GM12873 (cell line): ENCODE data around the gene TBX2.

Experiments
- TF ChIP-seq, protein P1 (sequence below): IDR thresholded peaks from 2 replicates; pipeline ENCODE4 v1.5.1; 2012; ENCODE audit warnings: low read depth, mild to moderate bottlenecking, moderate library complexity, low read length, control low read depth; ENCODE audit not compliant: insufficient read depth; ENCODE audit errors: missing control alignments

Gene TBX2

GRCh38 chr17:61381537-61381936 lies 18.1 kb upstream of the TBX2 start:
- TF ChIP-seq, protein P1, sequence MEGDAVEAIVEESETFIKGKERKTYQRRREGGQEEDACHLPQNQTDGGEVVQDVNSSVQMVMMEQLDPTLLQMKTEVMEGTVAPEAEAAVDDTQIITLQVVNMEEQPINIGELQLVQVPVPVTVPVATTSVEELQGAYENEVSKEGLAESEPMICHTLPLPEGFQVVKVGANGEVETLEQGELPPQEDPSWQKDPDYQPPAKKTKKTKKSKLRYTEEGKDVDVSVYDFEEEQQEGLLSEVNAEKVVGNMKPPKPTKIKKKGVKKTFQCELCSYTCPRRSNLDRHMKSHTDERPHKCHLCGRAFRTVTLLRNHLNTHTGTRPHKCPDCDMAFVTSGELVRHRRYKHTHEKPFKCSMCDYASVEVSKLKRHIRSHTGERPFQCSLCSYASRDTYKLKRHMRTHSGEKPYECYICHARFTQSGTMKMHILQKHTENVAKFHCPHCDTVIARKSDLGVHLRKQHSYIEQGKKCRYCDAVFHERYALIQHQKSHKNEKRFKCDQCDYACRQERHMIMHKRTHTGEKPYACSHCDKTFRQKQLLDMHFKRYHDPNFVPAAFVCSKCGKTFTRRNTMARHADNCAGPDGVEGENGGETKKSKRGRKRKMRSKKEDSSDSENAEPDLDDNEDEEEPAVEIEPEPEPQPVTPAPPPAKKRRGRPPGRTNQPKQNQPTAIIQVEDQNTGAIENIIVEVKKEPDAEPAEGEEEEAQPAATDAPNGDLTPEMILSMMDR: no peak

DNA sequence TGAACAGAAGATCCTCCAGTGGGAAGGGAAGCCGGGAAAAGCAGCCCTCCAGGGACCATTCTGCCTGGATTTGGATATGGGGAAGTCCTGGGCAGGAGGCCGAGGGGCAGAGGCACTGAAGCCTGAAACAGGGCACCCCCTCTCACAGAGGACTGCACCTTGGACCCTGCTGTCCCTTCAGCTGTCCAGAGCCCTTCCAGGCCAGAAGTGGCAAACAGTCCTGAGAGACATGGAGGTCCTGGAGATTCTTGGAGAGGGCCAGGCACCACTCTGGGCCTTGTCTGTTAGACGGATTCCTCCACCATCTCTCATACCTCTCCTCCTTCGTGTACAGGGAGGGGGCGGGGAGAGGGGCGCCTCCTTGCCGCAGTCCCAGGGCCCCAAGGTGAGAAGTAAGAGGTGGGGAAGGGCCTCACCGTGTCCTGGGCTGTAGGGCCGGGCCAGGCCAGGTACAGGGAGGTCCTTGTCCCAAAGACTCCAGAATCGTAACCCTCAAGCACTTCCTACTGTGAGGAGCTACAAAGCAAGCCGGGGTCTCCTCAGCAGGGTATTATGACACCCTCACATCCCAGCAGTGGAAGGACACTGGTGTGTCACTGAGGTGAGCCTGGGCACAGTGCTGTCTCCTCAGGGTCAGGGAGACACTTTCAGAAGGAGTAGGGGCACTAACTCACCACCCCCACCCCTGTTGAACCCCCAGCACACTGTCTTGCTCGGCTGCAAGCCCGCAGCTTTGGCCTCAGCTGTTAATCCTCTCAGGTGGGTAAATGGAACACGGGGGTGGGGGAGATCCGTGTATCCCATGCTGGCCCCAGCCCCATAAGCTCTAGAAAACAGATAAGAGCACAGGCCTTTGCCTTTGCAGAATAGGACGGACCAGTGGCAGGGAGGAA lies 16.6 kb upstream of the TBX2 start:
- TF ChIP-seq, protein P1: no peak

- TF ChIP-seq, protein P1: no peak
These were observed 15.9 kb upstream of the TBX2 start for GRCh38 chr17:61383689-61384201.

GRCh38 chr17:61384354-61384691 lies 15.3 kb upstream of the TBX2 start:
- TF ChIP-seq, protein P1: no peak

DNA sequence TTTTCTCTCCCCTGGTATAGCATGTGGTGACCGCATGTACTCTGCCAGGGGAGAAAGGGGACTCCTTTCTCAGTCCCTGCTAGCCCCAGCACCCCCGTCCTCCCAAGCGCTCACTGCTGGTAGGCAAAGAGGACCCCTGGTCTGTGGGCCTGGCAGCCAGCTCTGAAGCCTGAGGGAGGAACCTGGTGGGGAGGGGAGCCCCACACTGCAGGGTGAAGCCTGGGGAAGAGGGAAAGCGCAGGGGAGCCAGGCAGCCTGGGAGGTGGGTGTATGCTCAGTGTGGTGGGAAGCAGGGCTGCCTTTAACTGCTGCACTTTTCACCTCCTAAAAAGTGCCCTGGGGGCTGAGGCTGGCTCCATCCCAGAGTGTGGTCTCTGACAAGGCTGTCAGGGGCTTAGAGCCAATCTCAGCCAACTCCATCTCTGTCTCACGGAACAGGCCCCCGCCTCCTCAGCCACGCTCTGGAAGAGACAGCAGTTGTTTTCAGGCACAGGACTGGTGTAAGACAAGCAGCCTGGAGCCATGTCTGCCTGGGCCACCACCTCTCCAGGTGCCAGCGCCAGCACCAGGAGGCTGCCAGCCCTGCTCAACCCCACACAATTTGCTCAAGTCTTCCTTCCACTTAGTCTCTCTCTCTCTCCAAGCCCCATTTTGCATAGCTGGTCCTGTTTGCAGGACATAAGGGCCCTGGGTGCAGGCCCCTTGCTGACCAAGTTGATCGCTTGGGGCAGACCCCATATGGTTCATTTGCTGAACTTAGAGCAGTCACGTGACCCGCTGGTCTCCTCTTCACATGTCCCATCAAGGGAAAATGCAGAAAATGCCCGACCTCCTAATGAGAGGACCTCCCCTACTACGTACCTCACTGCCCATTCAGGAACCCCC lies 14.7 kb upstream of the TBX2 start:
- TF ChIP-seq, protein P1: no peak

GRCh38 chr17:61385577-61386236 lies 13.9 kb upstream of the TBX2 start:
- TF ChIP-seq, protein P1: no peak
